Esophagus (tissue), 2 donors: ENCODE measurements around the gene JMJD8. TPM values are rescaled to one million over a fixed set of nuclear protein-coding genes. Genes with fewer than 3 reads are reported as not detected.

Experiments
- H3K27ac ChIP-seq, 2 donors: one replicate each; pipeline ENCODE4 v1.5.1; 2013; ENCODE audit warnings: low read depth in 2 of 2, mild to moderate bottlenecking in 2 of 2, inconsistent platforms in 1 of 2, low read length in 1 of 2, moderate library complexity in 1 of 2
- H3K27me3 ChIP-seq, 2 donors: one replicate each; pipeline ENCODE4 v1.6.1; 2013; ENCODE audit warnings: low read length in 2 of 2, control low read depth in 1 of 2, mild to moderate bottlenecking in 1 of 2; ENCODE audit not compliant: insufficient read depth in 2 of 2, control insufficient read depth in 1 of 2
- H3K36me3 ChIP-seq, 2 donors: one replicate each; pipeline ENCODE4 v1.6.1; 2013; ENCODE audit warnings: low read length in 1 of 2; ENCODE audit not compliant: control insufficient read depth in 2 of 2, insufficient read depth in 2 of 2
- H3K4me1 ChIP-seq, 2 donors: one replicate each; pipeline ENCODE4 v1.6.1; 2013; ENCODE audit warnings: low read length in 1 of 2; ENCODE audit not compliant: control insufficient read depth in 2 of 2, insufficient read depth in 2 of 2
- H3K4me3 ChIP-seq, 2 donors: one replicate each; pipeline ENCODE4 v1.5.1; 2013; ENCODE audit warnings: low read length in 2 of 2, mild to moderate bottlenecking in 2 of 2, low read depth in 1 of 2, moderate library complexity in 1 of 2
- H3K9me3 ChIP-seq, 2 donors: one replicate each; pipeline ENCODE4 v1.6.1; 2013; ENCODE audit warnings: mild to moderate bottlenecking in 2 of 2, low read depth in 1 of 2, low read length in 1 of 2, moderate library complexity in 1 of 2; ENCODE audit not compliant: control insufficient read depth in 2 of 2, insufficient read depth in 1 of 2
- WGBS, 2 donors: extraction: QIAGEN DNeasy Blood & Tissue Kit; methylation state at CpG; one replicate each; pipeline ENCODE4 v1.1.7; 2013; 5-methylcytosine and 5-hydroxymethylcytosine counted together
- polyA plus RNA-seq, 2 donors: library from polyadenylated mRNA; stranded (reverse); fragments of 200-250 nt; gene quantifications; one replicate each; pipeline ENCODE4 v1.2.3, GENCODE V29; 2013
- donor health status: healthy with polysubstance abuse.
- donor health status: Bipolar disorder and iron deficiency.

JMJD8 gene
- polyA plus RNA-seq, 2 donors, result 41.0 to 55.4 TPM

- H3K27me3 ChIP-seq, result no peaks in the 10 kb centered on the region
- no peak overlapping the region for H3K27ac ChIP-seq
- no peak overlapping the region for H3K4me3 ChIP-seq
- no peaks in the 10 kb centered on the region for H3K9me3 ChIP-seq
- H3K36me3 ChIP-seq, result peaks cover 0 to 37% of the 10 kb centered on the region in 2 donors
- H3K4me1 ChIP-seq, result peaks cover 10 to 22% of the 10 kb centered on the region in 2 donors
- 53 to 57% methylated on average over 9 of the region's 9 CpGs for WGBS, 2 donors
These were observed 52.3 kb downstream of the JMJD8 start for GRCh38 chr16:631808-632358.

Other genes starting within 250 kb of the JMJD8 start
- gene CAPN15, start 156.6 kb downstream of the JMJD8 start, polyA plus RNA-seq, result 10 to 100 TPM; 28.4 to 47.6 TPM
- under 1 TPM; 0.01 to 0.24 TPM for gene PRR35, start 123.9 kb downstream of the JMJD8 start, polyA plus RNA-seq
- under 1 TPM; 0.11 to 0.16 TPM for gene NHLRC4, start 117.3 kb downstream of the JMJD8 start, polyA plus RNA-seq
- 10 to 100 TPM; 22.8 to 40.1 TPM for gene PIGQ, start 114.4 kb downstream of the JMJD8 start, polyA plus RNA-seq
- gene RAB40C, start 94.3 kb downstream of the JMJD8 start, polyA plus RNA-seq, result 10 to 100 TPM; 18.1 to 42.4 TPM
- gene WFIKKN1, start 53.3 kb downstream of the JMJD8 start, polyA plus RNA-seq, result 1 to 10 TPM in 1 of 2 donors, under 1 TPM in 1; 0.11 to 1.5 TPM
- gene METTL26, start 48.0 kb downstream of the JMJD8 start, polyA plus RNA-seq, result 10 to 100 TPM; 73.2 to 94.3 TPM
- 10 to 100 TPM; 23.9 to 31.4 TPM for gene MCRIP2, start 42.5 kb downstream of the JMJD8 start, polyA plus RNA-seq
- 10 to 100 TPM; 19.5 to 45.3 TPM for gene WDR90, start 35.0 kb downstream of the JMJD8 start, polyA plus RNA-seq
- 100 to 1,000 TPM in 1 of 2 donors, 10 to 100 TPM in 1; 87.1 to 152 TPM for gene RHOT2, start 16.2 kb downstream of the JMJD8 start, polyA plus RNA-seq
- 1 to 10 TPM in 1 of 2 donors, under 1 TPM in 1; 0.49 to 1.7 TPM for gene RHBDL1, start 8.7 kb downstream of the JMJD8 start, polyA plus RNA-seq
- 10 to 100 TPM; 58.3 to 95.2 TPM for gene STUB1, start 3.9 kb downstream of the JMJD8 start, polyA plus RNA-seq
- 1 to 10 TPM; 6.0 to 6.3 TPM for gene WDR24, start 6.1 kb upstream of the JMJD8 start, polyA plus RNA-seq
- 10 to 100 TPM in 1 of 2 donors, 1 to 10 TPM in 1; 8.0 to 13.0 TPM for gene FBXL16, start 21.5 kb upstream of the JMJD8 start, polyA plus RNA-seq
- 10 to 100 TPM in 1 of 2 donors, 1 to 10 TPM in 1; 6.5 to 11.5 TPM for gene METRN, start 30.8 kb upstream of the JMJD8 start, polyA plus RNA-seq
- gene ANTKMT, start 36.8 kb upstream of the JMJD8 start, polyA plus RNA-seq, result 10 to 100 TPM; 17.9 to 22.4 TPM
- gene CCDC78, start 42.1 kb upstream of the JMJD8 start, polyA plus RNA-seq, result under 1 TPM; 0.28 to 0.86 TPM
- 1 to 10 TPM; 1.6 to 3.4 TPM for gene HAGHL, start 42.8 kb upstream of the JMJD8 start, polyA plus RNA-seq
- gene CIAO3, start 56.7 kb upstream of the JMJD8 start, polyA plus RNA-seq, result 10 to 100 TPM; 21.9 to 41.2 TPM
- gene MSLN, start 76.4 kb upstream of the JMJD8 start, polyA plus RNA-seq, result 1 to 10 TPM in 1 of 2 donors, under 1 TPM in 1; 0.87 to 3.7 TPM
- gene RPUSD1, start 104.0 kb upstream of the JMJD8 start, polyA plus RNA-seq, result 10 to 100 TPM; 16.1 to 18.9 TPM
- gene CHTF18, start 104.3 kb upstream of the JMJD8 start, polyA plus RNA-seq, result 10 to 100 TPM; 14.8 to 28.9 TPM
- not detected for gene GNG13, start 116.4 kb upstream of the JMJD8 start, polyA plus RNA-seq